HG03520 (cell line): ENCODE data around the gene SPOCK2.

Experiments used
- ATAC-seq: cut with Tn5 transposase; IDR thresholded peaks from one replicate; pipeline ENCODE4 v1.9.1; 2021; ENCODE audit warnings: mild to moderate bottlenecking, moderate library complexity; ENCODE audit not compliant: unreplicated experiment

SPOCK2 gene

DNA sequence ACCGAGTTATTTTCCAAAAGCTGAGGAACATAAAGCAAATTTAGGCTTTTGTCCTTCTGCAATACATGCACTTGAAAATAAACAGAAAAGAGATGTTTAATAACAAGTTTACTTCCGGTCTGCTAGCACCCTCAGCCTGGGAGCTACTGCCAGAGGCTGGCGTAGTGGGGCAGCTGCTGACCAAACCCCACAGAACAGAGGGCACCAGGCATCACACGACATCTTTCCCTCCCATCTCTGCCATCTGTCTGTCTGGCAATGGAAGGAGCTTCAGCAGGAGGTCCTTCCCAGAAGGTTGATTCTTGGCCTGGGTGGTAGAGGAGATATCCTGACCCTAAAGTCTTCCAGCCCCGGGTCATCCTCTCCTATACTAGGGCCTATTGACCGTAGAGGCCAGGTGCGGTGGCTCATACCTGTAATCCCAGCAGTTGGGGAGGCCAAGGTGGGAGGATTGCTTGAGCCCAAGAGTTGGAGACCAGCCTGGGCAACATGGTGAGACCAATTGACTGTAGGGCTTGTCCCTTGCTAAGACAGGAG is 76.3 kb downstream of the SPOCK2 start:
- ATAC-seq = no peak

DNA sequence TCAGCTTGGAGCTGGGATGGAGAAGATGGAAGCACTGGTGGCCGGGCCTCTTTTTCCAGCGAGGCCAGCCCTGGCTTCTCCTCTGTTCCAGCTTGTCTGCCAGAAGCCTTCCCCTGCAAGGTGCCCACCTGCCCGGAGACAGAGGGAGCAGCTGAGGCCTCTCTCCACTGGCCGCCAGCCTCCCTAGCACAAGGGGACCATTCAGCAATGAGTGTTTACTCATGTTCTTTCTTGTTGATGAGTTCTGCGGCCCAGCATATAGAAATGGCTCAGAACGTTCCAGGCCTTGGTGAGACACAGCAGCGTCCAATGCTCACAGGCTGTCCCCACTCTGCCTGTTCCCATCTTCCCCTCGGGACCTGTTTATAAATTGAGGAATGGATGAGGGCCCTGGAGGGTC is 76.9 kb downstream of the SPOCK2 start:
- no peak for ATAC-seq

DNA sequence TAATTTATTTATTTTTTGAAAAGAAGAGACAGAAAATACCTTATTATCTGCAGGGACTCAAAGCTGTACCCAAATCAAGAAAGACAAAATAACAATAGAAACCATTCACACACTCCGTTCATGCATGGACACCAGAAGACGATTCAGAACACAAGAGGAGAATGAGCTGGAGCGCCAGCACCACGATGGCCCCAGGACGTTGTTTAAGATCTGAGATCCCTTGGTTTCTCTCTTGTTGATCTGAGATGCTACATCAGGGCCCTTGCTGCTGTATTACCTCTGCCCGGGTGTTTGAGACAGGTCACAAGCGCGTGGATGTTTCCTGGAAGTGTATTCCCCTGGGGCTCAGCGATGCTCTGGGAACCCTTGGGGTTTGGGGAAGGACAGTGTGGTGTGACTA is 77.3 kb downstream of the SPOCK2 start:
- ATAC-seq = no peak

DNA sequence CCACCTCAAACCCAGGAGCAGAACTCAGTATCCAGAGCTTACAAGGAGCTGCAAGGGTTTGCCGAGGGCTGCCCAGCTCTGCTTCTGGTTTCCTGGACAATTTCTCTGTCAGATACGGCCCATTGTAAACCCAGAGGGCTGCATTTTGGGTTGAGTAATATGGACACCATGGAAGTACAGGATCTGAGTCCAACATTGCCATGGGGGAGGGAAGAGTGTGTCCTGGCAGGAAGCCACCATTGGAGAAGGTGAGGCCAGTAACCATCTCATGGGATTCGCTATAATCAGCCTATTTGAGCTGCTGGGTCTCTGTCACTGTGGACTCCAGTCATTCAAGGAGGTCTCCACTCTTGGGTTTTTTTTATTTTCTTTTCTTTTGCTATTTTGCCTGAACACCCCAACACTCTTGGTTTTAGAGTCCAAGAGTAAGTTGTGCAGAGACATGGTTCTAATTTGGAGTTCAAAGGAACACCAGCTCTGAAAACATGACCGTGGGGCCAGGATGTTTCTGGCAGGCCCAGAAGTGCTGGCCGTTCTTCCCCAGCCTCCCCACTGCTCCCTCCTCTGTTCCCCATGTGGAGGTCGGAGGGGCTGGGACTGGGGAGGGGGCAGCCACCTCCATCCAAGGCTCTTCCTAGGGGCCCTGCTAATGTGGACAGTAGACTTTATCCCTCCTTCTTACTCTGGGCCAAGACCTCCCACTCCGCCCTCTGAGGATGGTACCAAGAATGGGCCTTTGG is 77.9 kb downstream of the SPOCK2 start:
- ATAC-seq = no peak

DNA sequence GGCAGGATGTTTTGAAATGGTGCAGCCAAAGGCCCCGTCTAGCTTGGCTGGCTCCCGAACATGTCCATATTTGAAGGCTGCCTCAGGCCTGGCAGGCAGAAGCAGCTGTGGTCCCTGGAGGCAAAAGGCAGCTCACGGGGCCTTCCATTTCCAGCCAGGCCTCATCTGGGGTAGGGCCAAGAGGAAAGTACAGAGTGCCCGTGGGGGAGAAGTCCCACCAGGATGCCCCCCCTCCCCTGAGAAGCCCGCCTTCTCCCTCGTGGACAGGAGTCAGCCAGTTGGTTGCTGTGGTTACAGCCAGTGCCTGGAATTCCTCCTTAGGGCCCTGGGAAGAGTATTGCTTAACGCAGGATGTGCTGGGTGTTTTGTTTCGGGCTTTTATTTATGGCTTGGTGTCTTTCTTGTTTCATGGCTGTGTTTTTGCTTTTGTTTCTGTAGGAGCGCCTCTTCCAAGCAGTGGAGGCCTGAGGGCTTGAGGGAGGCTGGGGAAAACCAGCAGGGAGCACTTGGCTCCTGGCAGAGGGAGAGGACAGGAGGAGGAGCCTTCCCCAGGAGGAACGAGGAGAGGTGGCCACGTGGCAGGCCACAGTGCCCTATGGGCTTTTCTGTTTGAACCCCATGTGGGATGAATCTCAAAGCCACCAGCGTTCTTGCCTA is 78.8 kb downstream of the SPOCK2 start:
- no peak for ATAC-seq

DNA sequence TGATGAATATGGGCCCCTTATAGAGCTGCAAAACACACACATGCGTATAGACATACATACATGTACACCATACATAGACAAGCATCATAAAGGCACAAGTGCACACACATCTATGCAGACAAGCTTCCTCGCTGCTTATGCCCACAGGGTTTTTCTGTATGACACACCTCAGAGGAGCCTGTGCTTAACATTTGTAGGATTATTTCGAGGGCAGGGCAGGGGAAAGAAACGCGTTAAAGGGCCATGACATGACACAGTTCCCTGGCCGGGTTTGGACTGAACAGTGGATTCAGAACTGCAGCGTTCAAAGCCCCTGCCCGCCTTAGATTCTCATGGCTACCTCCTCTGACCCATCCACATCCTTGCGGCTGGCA is 79.3 kb downstream of the SPOCK2 start:
- ATAC-seq = no peak
